MM.1S (cell line): ENCODE data around the gene CST4.
"Not testable (repeated sequence)": the region's sequence is repeated elsewhere in the genome, so short reads cannot be mapped to it uniquely, and the experiment has no call there.

Experiments used
- DNase-seq: peaks from one replicate; pipeline ENCODE4 v3.0.0-alpha.2; 2015
- H2AFZ ChIP-seq: fragments of 300-600 bp; sonication (generic); 2 replicates; pipeline ENCODE4 v1.6.0; 2016; ENCODE audit warnings: antibody characterized with exemption, low read length
- H3F3A ChIP-seq: fragments of 300-600 bp; sonication (generic); 2 replicates; pipeline ENCODE4 v1.6.1; 2016; ENCODE audit warnings: mild to moderate bottlenecking, antibody characterized with exemption, low read length, moderate library complexity, mixed read lengths; ENCODE audit not compliant: insufficient read depth
- H3K27ac ChIP-seq: fragments of 300-600 bp; sonication (generic); 2 replicates; pipeline ENCODE4 v1.5.1; 2016; ENCODE audit warnings: mild to moderate bottlenecking, low read length
- H3K27me3 ChIP-seq: fragments of 300-600 bp; sonication (generic); replicated peaks from 2 replicates; pipeline ENCODE4 v1.6.0; 2016; ENCODE audit warnings: low read length; ENCODE audit not compliant: insufficient read depth
- H3K36me3 ChIP-seq: fragments of 300-600 bp; sonication (generic); replicated peaks from 2 replicates; pipeline ENCODE4 v1.6.1; 2016; ENCODE audit warnings: mild to moderate bottlenecking, low read length, mixed read lengths; ENCODE audit not compliant: insufficient read depth
- H3K4me1 ChIP-seq: fragments of 300-600 bp; sonication (generic); 2 replicates; pipeline ENCODE4 v1.6.1; 2016; ENCODE audit warnings: low read length, mixed read lengths
- H3K4me2 ChIP-seq: fragments of 300-600 bp; sonication (generic); 2 replicates; pipeline ENCODE4 v1.6.0; 2016; ENCODE audit warnings: low read depth, low read length
- H3K4me3 ChIP-seq: fragments of 300-600 bp; sonication (generic); 2 replicates; pipeline ENCODE4 v1.5.1; 2016; ENCODE audit warnings: low read length, mixed read lengths
- H3K79me2 ChIP-seq: fragments of 300-600 bp; sonication (generic); 2 replicates; pipeline ENCODE4 v1.6.1; 2016; ENCODE audit warnings: mixed run types, low read length, mixed read lengths
- H3K9ac ChIP-seq: fragments of 300-600 bp; sonication (generic); 2 replicates; pipeline ENCODE4 v1.6.1; 2016; ENCODE audit warnings: low read length, mixed read lengths
- H3K9me2 ChIP-seq: fragments of 300-600 bp; sonication (generic); replicated peaks from 2 replicates; pipeline ENCODE4 v1.6.1; 2016; ENCODE audit warnings: mild to moderate bottlenecking, low read length, mixed read lengths; ENCODE audit not compliant: insufficient read depth
- H3K9me3 ChIP-seq: fragments of 300-600 bp; sonication (generic); replicated peaks from 2 replicates; pipeline ENCODE4 v1.6.1; 2016; ENCODE audit warnings: mild to moderate bottlenecking, low read length, mixed read lengths; ENCODE audit not compliant: insufficient read depth
- H4K20me1 ChIP-seq: fragments of 300-600 bp; sonication (generic); 2 replicates; pipeline ENCODE4 v1.6.1; 2016; ENCODE audit warnings: mild to moderate bottlenecking, low read length, moderate library complexity, mixed read lengths; ENCODE audit not compliant: insufficient read depth
- EZH2 ChIP-seq: fragments of 300-600 bp; sonication (generic); optimal IDR thresholded peaks from 2 replicates; pipeline ENCODE3; 2017; ENCODE audit warnings: low read depth, mild to moderate bottlenecking, antibody characterized with exemption, low read length, mixed read lengths
- EZH2phosphoT487 ChIP-seq: fragments of 300-600 bp; sonication (generic); IDR thresholded peaks from 2 replicates; pipeline ENCODE4 v1.6.1; 2018; ENCODE audit warnings: antibody characterized with exemption, low read length
- TF ChIP-seq, protein P1 (sequence below): fragments of 300-600 bp; sonication (generic); IDR thresholded peaks from 2 replicates; pipeline ENCODE4 v1.5.1; 2016; ENCODE audit warnings: antibody characterized with exemption, low read length, mixed read lengths

CST4 gene, protein sequence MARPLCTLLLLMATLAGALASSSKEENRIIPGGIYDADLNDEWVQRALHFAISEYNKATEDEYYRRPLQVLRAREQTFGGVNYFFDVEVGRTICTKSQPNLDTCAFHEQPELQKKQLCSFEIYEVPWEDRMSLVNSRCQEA

DNA sequence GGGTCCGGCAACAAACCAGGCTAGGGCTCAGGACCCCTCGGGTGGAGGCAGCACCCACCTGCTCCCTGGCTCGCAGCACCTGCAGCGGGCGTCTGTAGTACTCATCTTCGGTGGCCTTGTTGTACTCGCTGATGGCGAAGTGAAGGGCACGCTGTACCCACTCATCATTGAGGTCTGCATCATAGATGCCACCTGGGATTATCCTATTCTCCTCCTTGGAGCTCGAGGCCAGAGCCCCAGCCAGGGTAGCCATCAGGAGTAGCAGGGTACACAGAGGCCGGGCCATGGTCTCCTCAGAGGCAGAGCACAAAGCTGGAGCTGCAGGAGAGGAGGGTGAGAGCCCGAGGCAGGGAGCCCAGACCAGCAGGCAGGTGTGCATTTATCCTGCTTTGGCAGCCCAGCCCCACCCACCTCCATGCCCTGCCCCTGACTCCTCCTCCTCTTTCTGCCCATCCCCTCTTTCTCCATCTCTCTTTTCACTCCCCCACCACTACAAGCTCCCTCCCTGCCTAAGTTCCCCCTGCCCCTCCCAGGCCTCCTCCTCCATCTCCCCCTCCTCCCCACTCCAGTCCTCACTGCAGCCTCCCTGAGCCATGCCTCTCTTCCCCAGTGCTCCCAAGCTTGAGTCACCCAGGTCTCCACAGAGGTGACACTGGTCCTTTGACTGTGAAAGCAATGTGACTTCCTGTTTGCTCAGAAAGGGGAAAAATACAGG lies at the start of gene CST4:
Gene CST4 (minus strand): TSS at position 355 of the 715 bp plus-strand sequence. CDS start 69 bp downstream, at position 286.
- not testable (repeated sequence) for H3K27me3 ChIP-seq, H3K4me3 ChIP-seq, H3K79me2 ChIP-seq, H3K9me2 ChIP-seq, H4K20me1 ChIP-seq, H3F3A ChIP-seq, H3K9ac ChIP-seq, H3K27ac ChIP-seq, H3K4me2 ChIP-seq, H3K36me3 ChIP-seq, H2AFZ ChIP-seq, H3K9me3 ChIP-seq, DNase-seq, H3K4me1 ChIP-seq

DNA sequence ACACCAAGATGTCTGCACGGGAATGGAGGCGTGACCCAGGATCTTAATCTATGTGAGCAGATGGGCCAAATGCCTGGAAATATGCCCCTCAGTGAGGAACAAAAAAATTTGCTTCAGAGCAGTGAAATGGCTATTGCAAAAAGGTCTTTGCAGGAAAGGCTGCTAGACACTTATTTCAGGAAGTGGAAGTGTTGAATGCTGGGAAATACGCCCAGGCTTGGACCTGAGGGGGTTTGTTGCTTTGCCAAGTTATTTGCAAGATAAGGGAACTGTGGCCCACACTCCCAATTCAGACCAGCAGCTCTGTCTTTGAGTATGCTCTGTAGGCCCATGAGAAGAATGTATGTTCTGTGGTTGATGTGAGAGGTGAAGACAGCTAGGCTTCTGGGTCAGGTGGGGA lies 46.6 kb upstream of the CST4 start:
- H3K79me2 ChIP-seq, H3K9ac ChIP-seq, H4K20me1 ChIP-seq, H2AFZ ChIP-seq, H3K4me2 ChIP-seq, DNase-seq, H3K9me2 ChIP-seq, H3K27ac ChIP-seq, H3K36me3 ChIP-seq, H3K4me3 ChIP-seq, H3K4me1 ChIP-seq, H3K9me3 ChIP-seq, H3K27me3 ChIP-seq, H3F3A ChIP-seq: not testable (repeated sequence)

DNA sequence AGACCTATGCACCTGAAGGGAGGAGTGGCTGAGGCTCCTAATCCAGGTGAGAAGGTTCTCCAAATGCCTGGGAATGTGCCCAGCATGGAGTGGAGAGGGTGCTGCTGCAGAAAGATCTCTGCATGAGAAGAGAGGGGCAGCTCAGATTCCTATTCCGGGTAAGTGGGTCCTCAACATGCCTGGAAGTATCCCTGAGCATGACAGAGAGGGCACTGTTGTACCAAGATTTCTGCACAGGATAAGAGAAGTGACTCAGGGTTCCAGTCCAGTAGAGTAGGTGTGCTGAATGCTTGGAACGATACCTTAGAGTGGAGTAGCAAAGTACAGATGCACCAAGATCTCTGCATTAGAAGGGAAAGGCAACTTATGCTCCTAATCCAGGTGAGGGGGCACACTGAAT lies 46.1 kb upstream of the CST4 start:
- H3K27me3 ChIP-seq, H3K9me3 ChIP-seq, H3K4me2 ChIP-seq, H3K36me3 ChIP-seq, H3K4me1 ChIP-seq, H2AFZ ChIP-seq, DNase-seq, H3F3A ChIP-seq, H4K20me1 ChIP-seq, H3K9ac ChIP-seq, H3K9me2 ChIP-seq, H3K27ac ChIP-seq, H3K79me2 ChIP-seq, H3K4me3 ChIP-seq: not testable (repeated sequence)

DNA sequence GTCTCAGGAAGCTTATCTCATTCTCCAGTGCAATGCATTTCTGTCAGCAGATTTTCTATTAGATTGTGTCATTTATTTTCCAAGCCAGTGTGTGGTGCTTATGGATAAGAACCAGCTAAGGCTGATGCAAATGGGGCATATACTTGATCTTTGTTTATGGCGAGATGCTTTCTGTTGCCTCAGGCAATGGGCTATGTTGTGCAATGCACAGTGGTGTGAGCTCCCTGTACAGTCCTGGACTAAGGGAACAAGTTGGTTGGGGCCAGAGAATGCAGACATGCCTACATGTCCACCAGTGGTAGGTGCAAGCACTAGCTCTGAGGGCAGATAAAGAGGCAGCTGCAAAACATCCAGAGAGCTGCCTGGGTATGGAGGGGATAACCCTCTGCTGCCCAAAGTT lies 45.6 kb upstream of the CST4 start:
- not testable (repeated sequence) for H3K4me1 ChIP-seq, H3F3A ChIP-seq, DNase-seq, H3K27me3 ChIP-seq, H3K4me3 ChIP-seq, H3K9ac ChIP-seq, H3K27ac ChIP-seq, H3K9me2 ChIP-seq, H3K36me3 ChIP-seq, H3K4me2 ChIP-seq, H4K20me1 ChIP-seq, H2AFZ ChIP-seq, H3K79me2 ChIP-seq, H3K9me3 ChIP-seq

DNA sequence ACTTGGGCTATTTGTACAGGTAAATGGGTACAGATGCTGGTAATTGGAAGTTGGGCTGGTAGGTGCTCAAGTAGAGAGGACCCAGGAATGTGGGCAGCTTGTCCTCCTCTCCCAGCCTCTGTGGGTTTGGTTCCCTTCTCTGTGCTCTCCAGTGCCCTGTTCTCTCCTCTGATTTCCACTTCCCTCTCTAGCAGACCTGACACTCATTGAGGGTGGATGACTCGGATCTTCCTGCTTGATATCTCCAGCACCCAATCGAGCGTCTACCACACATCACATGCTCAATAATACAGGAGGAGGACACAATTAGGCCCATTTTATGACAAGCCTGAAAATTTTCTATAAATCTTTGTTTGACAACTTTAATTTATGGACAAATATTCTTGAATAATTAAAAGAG lies 38.2 kb upstream of the CST4 start:
- H3K27me3 ChIP-seq: no peaks in the 10 kb centered on the region
- no peaks in the 10 kb centered on the region for H3K4me1 ChIP-seq
- TF ChIP-seq, protein P1, sequence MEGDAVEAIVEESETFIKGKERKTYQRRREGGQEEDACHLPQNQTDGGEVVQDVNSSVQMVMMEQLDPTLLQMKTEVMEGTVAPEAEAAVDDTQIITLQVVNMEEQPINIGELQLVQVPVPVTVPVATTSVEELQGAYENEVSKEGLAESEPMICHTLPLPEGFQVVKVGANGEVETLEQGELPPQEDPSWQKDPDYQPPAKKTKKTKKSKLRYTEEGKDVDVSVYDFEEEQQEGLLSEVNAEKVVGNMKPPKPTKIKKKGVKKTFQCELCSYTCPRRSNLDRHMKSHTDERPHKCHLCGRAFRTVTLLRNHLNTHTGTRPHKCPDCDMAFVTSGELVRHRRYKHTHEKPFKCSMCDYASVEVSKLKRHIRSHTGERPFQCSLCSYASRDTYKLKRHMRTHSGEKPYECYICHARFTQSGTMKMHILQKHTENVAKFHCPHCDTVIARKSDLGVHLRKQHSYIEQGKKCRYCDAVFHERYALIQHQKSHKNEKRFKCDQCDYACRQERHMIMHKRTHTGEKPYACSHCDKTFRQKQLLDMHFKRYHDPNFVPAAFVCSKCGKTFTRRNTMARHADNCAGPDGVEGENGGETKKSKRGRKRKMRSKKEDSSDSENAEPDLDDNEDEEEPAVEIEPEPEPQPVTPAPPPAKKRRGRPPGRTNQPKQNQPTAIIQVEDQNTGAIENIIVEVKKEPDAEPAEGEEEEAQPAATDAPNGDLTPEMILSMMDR: no peak
- no peak for TF ChIP-seq EZH2
- TF ChIP-seq EZH2phosphoT487: no peak
- H3K36me3 ChIP-seq: no peaks in the 10 kb centered on the region
- no peaks in the 10 kb centered on the region for H4K20me1 ChIP-seq
- no peaks in the 10 kb centered on the region for H3K9me3 ChIP-seq
- no peaks in the 10 kb centered on the region for H3K9me2 ChIP-seq
- no peak overlapping the region for H3K9ac ChIP-seq
- no peaks in the 10 kb centered on the region for H3F3A ChIP-seq
- no peak for DNase-seq
- H3K79me2 ChIP-seq: no peaks in the 10 kb centered on the region
- H3K4me2 ChIP-seq: no peak overlapping the region
- H2AFZ ChIP-seq: no peak overlapping the region
- no peak overlapping the region for H3K27ac ChIP-seq
- no peak overlapping the region for H3K4me3 ChIP-seq
